Measurements from ENCODE around the gene DUSP8.
"Not testable (repeated sequence)": the region's sequence is repeated elsewhere in the genome, so short reads cannot be mapped to it uniquely, and the experiment has no call there.

Gene DUSP8

GRCh38 chr11:1572197-1573076, at the start of gene DUSP8:
Gene DUSP8, minus strand, starts transcription at chr11:1572271. Its CDS starts 6,445 bp downstream, at chr11:1565826.
- peak; percentile 86 to 93 for DNase-seq (ENCODE audit: low read depth in 1 of 2, low spot score in 1 of 2)

- DNase-seq (ENCODE audit: low read depth in 1 of 2, low spot score in 1 of 2) = no peak
These were observed 47.4 kb upstream of the DUSP8 start for GRCh38 chr11:1619449-1619848.

GRCh38 chr11:1618231-1618630, 46.2 kb upstream of the DUSP8 start:
- no peak for DNase-seq (ENCODE audit: low read depth in 1 of 2, low spot score in 1 of 2)

- no peak for DNase-seq (ENCODE audit: low read depth in 1 of 2, low spot score in 1 of 2)
These were observed 36.3 kb upstream of the DUSP8 start, which contains the start of gene KRTAP5-3 for GRCh38 chr11:1608363-1608762. Gene KRTAP5-3, minus strand, starts transcription at chr11:1608463. Its CDS starts 78 bp downstream, at chr11:1608385.

GRCh38 chr11:1607901-1608300, 35.8 kb upstream of the DUSP8 start:
- not testable (repeated sequence) for DNase-seq (ENCODE audit: low read depth in 1 of 2, low spot score in 1 of 2)

GRCh38 chr11:1607156-1607845, 35.2 kb upstream of the DUSP8 start:
- DNase-seq (ENCODE audit: low read depth in 1 of 2, low spot score in 1 of 2) = not testable (repeated sequence)

GRCh38 chr11:1605923-1606322, 33.9 kb upstream of the DUSP8 start:
- DNase-seq (ENCODE audit: low read depth in 1 of 2, low spot score in 1 of 2) = not testable (repeated sequence)

- DNase-seq (ENCODE audit: low read depth in 1 of 2, low spot score in 1 of 2) = no peak
These were observed 32.6 kb upstream of the DUSP8 start for GRCh38 chr11:1604711-1605110.

GRCh38 chr11:1604181-1604580, 32.1 kb upstream of the DUSP8 start:
- DNase-seq (ENCODE audit: low read depth in 1 of 2, low spot score in 1 of 2) = no peak

- no peak for DNase-seq (ENCODE audit: low read depth in 1 of 2, low spot score in 1 of 2)
These were observed 31.6 kb upstream of the DUSP8 start for GRCh38 chr11:1603629-1604028.

- not testable (repeated sequence) for DNase-seq (ENCODE audit: low read depth in 1 of 2, low spot score in 1 of 2)
These were observed 29.6 kb upstream of the DUSP8 start for GRCh38 chr11:1601663-1602062.

GRCh38 chr11:1600626-1601025, 28.6 kb upstream of the DUSP8 start:
- DNase-seq (ENCODE audit: low read depth in 1 of 2, low spot score in 1 of 2) = no peak

- DNase-seq (ENCODE audit: low read depth in 1 of 2, low spot score in 1 of 2) = no peak
These were observed 26.7 kb upstream of the DUSP8 start for GRCh38 chr11:1598816-1599215.

GRCh38 chr11:1598406-1598805, 26.3 kb upstream of the DUSP8 start:
- DNase-seq (ENCODE audit: low read depth in 1 of 2, low spot score in 1 of 2) = not testable (repeated sequence)

GRCh38 chr11:1597994-1598380, 25.9 kb upstream of the DUSP8 start, which contains the start of gene KRTAP5-2:
Gene KRTAP5-2, minus strand, starts transcription at chr11:1598294. Its CDS starts 44 bp downstream, at chr11:1598250.
- DNase-seq (ENCODE audit: low read depth in 1 of 2, low spot score in 1 of 2) = no peak

GRCh38 chr11:1597331-1597993, 25.4 kb upstream of the DUSP8 start:
- no peak for DNase-seq (ENCODE audit: low read depth in 1 of 2, low spot score in 1 of 2)

- DNase-seq (ENCODE audit: low read depth in 1 of 2, low spot score in 1 of 2) = not testable (repeated sequence)
These were observed 24.6 kb upstream of the DUSP8 start for GRCh38 chr11:1596576-1597121.

- DNase-seq (ENCODE audit: low read depth in 1 of 2, low spot score in 1 of 2) = not testable (repeated sequence)
These were observed 24.0 kb upstream of the DUSP8 start for GRCh38 chr11:1595994-1596575.

GRCh38 chr11:1592628-1593027, 20.6 kb upstream of the DUSP8 start:
- DNase-seq (ENCODE audit: low read depth in 1 of 2, low spot score in 1 of 2) = no peak

- no peak for DNase-seq (ENCODE audit: low read depth in 1 of 2, low spot score in 1 of 2)
These were observed 17.9 kb upstream of the DUSP8 start for GRCh38 chr11:1589996-1590395.
